K562 (cell line): Measurements from ENCODE around the gene FES. TPM values are rescaled to one million over a fixed set of nuclear protein-coding genes. Genes with fewer than 3 reads are reported as not detected.

ENCODE experiments used
- ATAC-seq: fragments of 200-7000 bp; cut with Tn5 transposase; 3 replicates; pipeline ENCODE4 v1.9.1; 2020; ENCODE audit warnings: moderate library complexity
- BruUV-seq: library from RNA; stranded (reverse); fragments of 400-500 nt; replicated peaks from 2 replicates; lab custom pipeline; 2021; lab: Mats Ljungman, UMichigan
- CTCF ChIA-PET: fragments of 300-600 bp; formaldehyde crosslinking; extraction: SDS; loops from one replicate; lab custom pipeline; 2021; ENCODE audit warnings: low intra/inter-chr PET ratio; lab: Yijun Ruan, JAX
- POLR2A ChIA-PET: fragments of 300-600, 350-650 bp; sonication (Branson Sonifier 250); formaldehyde crosslinking; extraction: SDS; loops from one replicate; lab custom pipeline; 2021; ENCODE audit warnings: antibody characterized with exemption, inconsistent platforms; lab: Yijun Ruan, JAX
- DNase-seq, 4 experiments: peaks; one replicate each; pipeline versions ENCODE4 v3.0.0 to v3.0.0-alpha.2; 2011 to 2018; ENCODE audit warnings: low spot score in 3 of 4, mixed read lengths in 3 of 4; ENCODE audit errors: extremely low read depth in 1 of 4
- FAIRE-seq: peaks from 2 replicates; lab custom pipeline; 2011; peaks lifted over from hg19 to GRCh38; lab: Jason Lieb, UNC
- H2AFZ ChIP-seq: 2 replicates; pipeline ENCODE4 v1.6.0; 2011; ENCODE audit warnings: low read depth, low read length, control low read depth, inconsistent platforms
- H3K27ac ChIP-seq: fragments of 200-600 bp; 3 replicates; pipeline ENCODE4 v1.8.0; 2011; ENCODE audit warnings: low read depth, mild to moderate bottlenecking, control low read depth, inconsistent platforms, low read length, moderate library complexity, mixed read lengths; ENCODE audit errors: extremely low read depth
- H3K27me3 ChIP-seq, 2 experiments: fragments of 300-600 bp in 1 of 2; 2 replicates in 1 of 2; 3 replicates in 1 of 2; pipeline versions ENCODE4 v1.6.0 to v1.8.0; 2011; ENCODE audit warnings: inconsistent platforms in 2 of 2, low read length in 2 of 2, mild to moderate bottlenecking in 1 of 2, mixed read lengths in 1 of 2, moderate library complexity in 1 of 2; ENCODE audit not compliant: control insufficient read depth in 2 of 2, insufficient read depth in 2 of 2
- H3K36me3 ChIP-seq: fragments of 300-600 bp; 3 replicates; pipeline ENCODE4 v1.8.0; 2011; ENCODE audit warnings: mild to moderate bottlenecking, low read length, inconsistent platforms; ENCODE audit not compliant: control insufficient read depth, insufficient read depth
- H3K4me1 ChIP-seq, 2 experiments: fragments of 200-600 bp in 1 of 2; replicated peaks in 1 of 2; 2 replicates in 1 of 2; 3 replicates in 1 of 2; pipeline versions ENCODE4 v1.5.1 to v1.8.0; 2011; ENCODE audit warnings: inconsistent platforms in 2 of 2, low read length in 2 of 2, mild to moderate bottlenecking in 1 of 2, mixed read lengths in 1 of 2, moderate library complexity in 1 of 2; ENCODE audit not compliant: control insufficient read depth in 2 of 2, insufficient read depth in 2 of 2
- H3K4me2 ChIP-seq: 2 replicates; pipeline ENCODE4 v1.6.1; 2011; ENCODE audit warnings: low read length, control low read depth, inconsistent platforms, mixed read lengths; ENCODE audit not compliant: insufficient read depth
- H3K4me3 ChIP-seq: fragments of 200-600 bp; sonication (generic), shearing (Covaris generic); 2 replicates; pipeline ENCODE4 v1.5.1; 2016; ENCODE audit warnings: control low read depth, inconsistent platforms
- H3K79me2 ChIP-seq: fragments of 200-600 bp; 3 replicates; pipeline ENCODE4 v1.8.0; 2011; ENCODE audit warnings: low read length, inconsistent platforms; ENCODE audit not compliant: control insufficient read depth, insufficient read depth
- H3K9ac ChIP-seq, 2 experiments: 2 replicates each; pipeline versions ENCODE4 v1.6.0 to v1.6.1; 2011; ENCODE audit warnings: low read depth in 2 of 2, low read length in 2 of 2, control low read depth in 1 of 2, inconsistent platforms in 1 of 2, mild to moderate bottlenecking in 1 of 2, mixed read lengths in 1 of 2; ENCODE audit not compliant: insufficient read depth in 1 of 2
- H3K9me1 ChIP-seq: one replicate; pipeline ENCODE4 v1.6.0; 2011; ENCODE audit warnings: inconsistent platforms, mild to moderate bottlenecking, low read length, moderate library complexity; ENCODE audit not compliant: control insufficient read depth, insufficient read depth
- H3K9me3 ChIP-seq: replicated peaks from 2 replicates; pipeline ENCODE4 v1.5.1; 2011; ENCODE audit warnings: low read depth, low read length, inconsistent platforms; ENCODE audit not compliant: control insufficient read depth, insufficient read depth
- H4K20me1 ChIP-seq: replicated peaks from 2 replicates; pipeline ENCODE4 v1.6.1; 2011; ENCODE audit warnings: low read length, inconsistent platforms, mixed read lengths; ENCODE audit not compliant: control insufficient read depth, insufficient read depth
- ARID4B ChIP-seq: sonication (generic); formaldehyde crosslinking; IDR thresholded peaks from 2 replicates; pipeline ENCODE4 v1.8.0; 2022; ENCODE audit warnings: mild to moderate bottlenecking, missing genetic modification reagents
- MEIS2 ChIP-seq: fragments of 450-650 bp; IDR thresholded peaks from 2 replicates; pipeline ENCODE4 v1.6.1; 2014; ENCODE audit warnings: mild to moderate bottlenecking; ENCODE audit not compliant: partially characterized antibody
- MLLT1 ChIP-seq, 2 experiments: fragments of 450-650 bp; IDR thresholded peaks; 2 replicates each; pipeline ENCODE4 v1.6.1; 2016
- SP1 ChIP-seq: sonication (generic); formaldehyde crosslinking; IDR thresholded peaks from 2 replicates; pipeline ENCODE4 v1.8.1; 2022; ENCODE audit warnings: mild to moderate bottlenecking, missing genetic modification reagents
- ZBTB17 ChIP-seq: fragments of 450-650 bp; formaldehyde crosslinking; IDR thresholded peaks from 2 replicates; pipeline ENCODE4 v1.4.0; 2020; ENCODE audit warnings: mild to moderate bottlenecking
- ZKSCAN8 ChIP-seq: fragments of 200-800 bp; sonication (Bioruptor generic); IDR thresholded peaks from 2 replicates; pipeline ENCODE4 v1.6.1; 2016; ENCODE audit warnings: missing genetic modification characterization, missing compliant biosample characterization
- ZNF41 ChIP-seq: fragments of 250-450 bp; sonication (Bioruptor Pico); conservative IDR thresholded peaks from 2 replicates; pipeline ENCODE4 v1.4.0; 2020; ENCODE audit warnings: mild to moderate bottlenecking
- WGBS: fragments of 100-300 bp; shearing (Covaris generic); methylation state at CpG from one replicate; pipeline ENCODE4 v1.1.6; 2016; ENCODE audit warnings: low coverage, mixed read lengths; ENCODE audit not compliant: insufficient coverage; ENCODE audit errors: missing lambda C conversion rate; 5-methylcytosine and 5-hydroxymethylcytosine counted together
- in situ Hi-C: fragments of 300-500 bp; cut with MboI; formaldehyde crosslinking; loops from 4 replicates; pipeline ENCODE4 v1.15.0; 2018; ENCODE audit warnings: inconsistent platforms, mixed read lengths
- intact Hi-C: fragments of 100-400 bp; cut with micrococcal nuclease; formaldehyde crosslinking; loops from 2 replicates; pipeline ENCODE4 v1.14.2; 2022
- polyA plus RNA-seq, 8 experiments: library from polyadenylated mRNA; depleted of rRNA in 4 of 8; stranded (reverse) in 5 of 8; unstranded in 3 of 8; fragments of >200 nt; fragmentation: Nextera tagmentation in 2 of 8; fragmentation: Illumina TruSeq in 1 of 8; extraction: Ambion mirVana in 2 of 8; extraction: Trizol in 1 of 8; gene quantifications; 2 replicates each; pipeline versions ENCODE4 v1.2.1 to v1.2.3, GENCODE V29; 2011 to 2014; ENCODE audit warnings: inconsistent platforms in 1 of 8, missing spikeins in 1 of 8
- total RNA-seq, 7 experiments: library from RNA; depleted of rRNA in 6 of 7; stranded (reverse); fragments of >200 nt in 6 of 7; fragmentation: Illumina TruSeq in 2 of 7; extraction: Trizol in 2 of 7; gene quantifications; 2 replicates each; pipeline versions ENCODE4 v1.2.1 to v1.2.3, GENCODE V29; 2011 to 2021; ENCODE audit warnings: low replicate concordance in 1 of 7
- TF ChIP-seq, protein P1 (sequence below): sonication (generic); formaldehyde crosslinking; IDR thresholded peaks from 2 replicates; pipeline ENCODE4 v1.8.0; 2023; ENCODE audit warnings: mild to moderate bottlenecking, missing genetic modification reagents

Gene FES
- total and polyA plus RNA-seq, 9 of the 15 experiments (the other 6 are each of a cell fraction or from before 2014, with no cell fraction given) = 0.38 to 2.6 (median 0.82) TPM

DNA sequence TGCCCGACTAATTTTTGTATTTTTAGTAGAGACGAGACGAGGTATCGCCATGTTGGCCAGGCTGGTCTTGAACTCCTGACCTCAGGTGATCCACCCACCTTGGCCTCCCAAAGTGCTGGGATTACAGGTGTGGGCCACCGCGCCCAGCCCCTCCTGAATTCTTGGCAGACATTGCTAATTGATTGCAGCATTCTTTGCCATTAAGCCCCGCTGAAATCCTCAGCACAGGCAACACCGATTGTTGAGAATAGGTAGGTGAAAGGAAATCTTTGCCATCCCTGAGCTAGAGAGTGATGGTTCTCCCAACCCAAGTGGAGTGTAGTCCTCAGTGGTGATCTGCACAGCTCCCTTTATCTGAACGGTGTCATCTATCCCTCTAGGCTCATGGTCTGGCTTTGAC is 20.4 kb downstream of the FES start:
- intact Hi-C loops = no loop called here
- POLR2A ChIA-PET = interaction anchor here (0.5 to 7.0 kb wide), 6 partner anchors 10 to 1145 kb away, joined by 3 to 70 read pairs (median 8); partner anchors contain the start of genes HDDC3 and UNC45A
- no peak for FAIRE-seq

More for the DNA sequence above, 20.4 kb downstream of the FES start:
- Histone ChIP-seq H3K9me1 (peaks cover 4% of the 10 kb centered on the region), H3K9me3 (no peaks in the 10 kb centered on the region), H3K27ac (no peak overlapping the region; the same call in 2 of the 3 replicates), H3K4me3 (no peak overlapping the region; the same call in 1 of the 2 replicates), H4K20me1 (no peaks in the 10 kb centered on the region), H3K27me3 (no peaks in the 10 kb centered on the region), H3K4me2 (peak overlapping the region; percentile 32; the same call in 1 of the 2 replicates), H3K4me1 (peaks cover 23 to 61% of the 10 kb centered on the region in 2 experiments; a peak in 4 of 5 replicates), H2AFZ (no peak overlapping the region), H3K79me2 (peaks cover 52% of the 10 kb centered on the region), H3K36me3 (peaks cover 52% of the 10 kb centered on the region), H3K9ac (peak overlapping the region in 1 of 2 experiments; percentile 43; a peak in 1 of 4 replicates)
- 86% methylated on average over 9 of the region's 9 CpGs for WGBS
- in situ Hi-C loops = no loop called here
- TF ChIP-seq SP1 (CRISPR knock-in tag) (0 out of 2 replicates have a peak, but pooled peaks have one; percentile 41), MLLT1 (IDR thresholded peaks at IDR 0.05) (peak in 1 of 2 experiments; percentile 78; a peak in 2 of 4 replicates), ZBTB17 (peak; percentile 80), ZNF41 (CRISPR knock-in tag) (no peak), ARID4B (CRISPR knock-in tag) (0 out of 2 replicates have a peak, but pooled peaks have one; percentile 33), ZKSCAN8 (CRISPR knock-in tag) (no peak), MEIS2 (no peak)
- TF ChIP-seq, protein P1, sequence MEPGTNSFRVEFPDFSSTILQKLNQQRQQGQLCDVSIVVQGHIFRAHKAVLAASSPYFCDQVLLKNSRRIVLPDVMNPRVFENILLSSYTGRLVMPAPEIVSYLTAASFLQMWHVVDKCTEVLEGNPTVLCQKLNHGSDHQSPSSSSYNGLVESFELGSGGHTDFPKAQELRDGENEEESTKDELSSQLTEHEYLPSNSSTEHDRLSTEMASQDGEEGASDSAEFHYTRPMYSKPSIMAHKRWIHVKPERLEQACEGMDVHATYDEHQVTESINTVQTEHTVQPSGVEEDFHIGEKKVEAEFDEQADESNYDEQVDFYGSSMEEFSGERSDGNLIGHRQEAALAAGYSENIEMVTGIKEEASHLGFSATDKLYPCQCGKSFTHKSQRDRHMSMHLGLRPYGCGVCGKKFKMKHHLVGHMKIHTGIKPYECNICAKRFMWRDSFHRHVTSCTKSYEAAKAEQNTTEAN (CRISPR knock-in tag) = no peak
- CTCF ChIA-PET = interaction anchor here (0.7 kb wide), 1 partner anchor 11 kb away, joined by 3 read pairs; no protein-coding TSS in a partner anchor
- no TSS peak for BruUV-seq
- ATAC-seq = no peak
- DNase-seq = no peak
